HEK293 (cell line): ENCODE measurements around the gene PLXND1.

Experiments used
- CTCF ChIA-PET: fragments of 350-600 bp; formaldehyde crosslinking; extraction: SDS; loops from one replicate; lab custom pipeline; 2021; ENCODE audit warnings: antibody characterized with exemption; lab: Yijun Ruan, JAX
- POLR2A ChIA-PET: fragments of 300-600 bp; formaldehyde crosslinking; extraction: SDS; loops from one replicate; lab custom pipeline; 2020; ENCODE audit warnings: antibody characterized with exemption, inconsistent platforms; lab: Yijun Ruan, JAX
- H3K27ac ChIP-seq: fragments of 200-500 bp; sonication (Bioruptor generic); 2 replicates; pipeline ENCODE4 v1.5.1; 2014; ENCODE audit warnings: low read depth, low read length, control low read depth, inconsistent platforms; ENCODE audit errors: extremely low read depth
- H3K36me3 ChIP-seq, 2 experiments: fragments of 200-500 bp in 1 of 2; sonication (Bioruptor generic) in 1 of 2; 1 replicate in 1 of 2; 2 replicates in 1 of 2; pipeline ENCODE4 v1.5.1; 2014 to 2017; ENCODE audit warnings: inconsistent platforms in 2 of 2, low read length in 2 of 2; ENCODE audit not compliant: control insufficient read depth in 2 of 2, insufficient read depth in 1 of 2
- H3K4me1 ChIP-seq: fragments of 200-500 bp; sonication (Bioruptor generic); 2 replicates; pipeline ENCODE4 v1.5.1; 2014; ENCODE audit warnings: mild to moderate bottlenecking, low read length, inconsistent platforms; ENCODE audit not compliant: control insufficient read depth, insufficient read depth
- H3K4me3 ChIP-seq: 2 replicates; pipeline ENCODE4 v1.5.1; 2011; ENCODE audit warnings: low read depth, mild to moderate bottlenecking, control low read depth, low read length, moderate library complexity
- H3K9me3 ChIP-seq: fragments of 200-500 bp; sonication (Bioruptor generic); 2 replicates; pipeline ENCODE4 v1.5.1; 2014; ENCODE audit warnings: low read depth, low read length, inconsistent platforms; ENCODE audit not compliant: control insufficient read depth, insufficient read depth
- GFI1B ChIP-seq: fragments of 450-650 bp; formaldehyde crosslinking; IDR thresholded peaks from 2 replicates; pipeline ENCODE4 v1.5.1; 2016; ENCODE audit warnings: missing biosample characterization, missing genetic modification characterization
- GLI4 ChIP-seq: fragments of 450-650 bp; formaldehyde crosslinking; IDR thresholded peaks from 2 replicates; pipeline ENCODE4 v1.5.1; 2016; ENCODE audit warnings: missing biosample characterization, missing genetic modification characterization
- ZFHX2 ChIP-seq: fragments of 450-650 bp; formaldehyde crosslinking; conservative IDR thresholded peaks from 2 replicates; pipeline ENCODE4 v1.5.1; 2016; ENCODE audit warnings: missing biosample characterization, missing genetic modification characterization
- ZNF223 ChIP-seq: fragments of 450-650 bp; formaldehyde crosslinking; IDR thresholded peaks from 2 replicates; pipeline ENCODE4 v1.5.1; 2016; ENCODE audit warnings: missing biosample characterization, missing genetic modification characterization
- ZNF423 ChIP-seq: fragments of 450-650 bp; formaldehyde crosslinking; IDR thresholded peaks from 2 replicates; pipeline ENCODE4 v1.5.1; 2016; ENCODE audit warnings: missing biosample characterization, missing genetic modification characterization
- ZNF501 ChIP-seq: fragments of 450-650 bp; formaldehyde crosslinking; IDR thresholded peaks from 2 replicates; pipeline ENCODE4 v1.5.1; 2016; ENCODE audit warnings: missing biosample characterization, missing genetic modification characterization
- ZNF76 ChIP-seq: fragments of 450-650 bp; formaldehyde crosslinking; IDR thresholded peaks from 2 replicates; pipeline ENCODE4; 2016; ENCODE audit warnings: low read depth, missing biosample characterization, missing genetic modification characterization, borderline replicate concordance
- ZSCAN30 ChIP-seq: fragments of 450-650 bp; IDR thresholded peaks from 2 replicates; pipeline ENCODE4 v1.5.1; 2018; ENCODE audit warnings: missing biosample characterization, mild to moderate bottlenecking, missing genetic modification characterization, moderate library complexity
- TF ChIP-seq, protein P1 (sequence below): fragments of 450-650 bp; formaldehyde crosslinking; IDR thresholded peaks from 2 replicates; pipeline ENCODE4 v1.5.1; 2017; ENCODE audit warnings: missing biosample characterization, mild to moderate bottlenecking, missing genetic modification characterization, moderate library complexity
- TF ChIP-seq, protein P2 (sequence below): fragments of 450-650 bp; formaldehyde crosslinking; IDR thresholded peaks from 2 replicates; pipeline ENCODE4 v1.5.1; 2016; ENCODE audit warnings: missing biosample characterization, missing genetic modification characterization
- TF ChIP-seq, protein P3 (sequence below): fragments of 450-650 bp; formaldehyde crosslinking; IDR thresholded peaks from 2 replicates; pipeline ENCODE4 v1.5.1; 2017; ENCODE audit warnings: missing biosample characterization, missing genetic modification characterization
- TF ChIP-seq, protein P4 (sequence below): fragments of 450-650 bp; formaldehyde crosslinking; IDR thresholded peaks from 2 replicates; pipeline ENCODE4 v1.5.1; 2016; ENCODE audit warnings: missing biosample characterization, missing genetic modification characterization
- TF ChIP-seq, protein P5 (sequence below): fragments of 450-650 bp; formaldehyde crosslinking; IDR thresholded peaks from 2 replicates; pipeline ENCODE4 v1.5.1; 2017; ENCODE audit warnings: missing biosample characterization, missing genetic modification characterization
- TF ChIP-seq, protein P6 (sequence below): fragments of 450-650 bp; formaldehyde crosslinking; IDR thresholded peaks from 2 replicates; pipeline ENCODE4 v1.5.1; 2016; ENCODE audit warnings: missing biosample characterization, missing genetic modification characterization, borderline replicate concordance
- TF ChIP-seq, protein P7 (sequence below): fragments of 450-650 bp; formaldehyde crosslinking; optimal IDR thresholded peaks from 2 replicates; pipeline ENCODE3; 2016; ENCODE audit warnings: missing biosample characterization, mild to moderate bottlenecking, missing genetic modification characterization
- TF ChIP-seq, protein P8 (sequence below): fragments of 450-650 bp; formaldehyde crosslinking; IDR thresholded peaks from 2 replicates; pipeline ENCODE4 v1.5.0; 2017; ENCODE audit warnings: missing biosample characterization, missing genetic modification characterization, borderline replicate concordance

The PLXND1 gene

DNA sequence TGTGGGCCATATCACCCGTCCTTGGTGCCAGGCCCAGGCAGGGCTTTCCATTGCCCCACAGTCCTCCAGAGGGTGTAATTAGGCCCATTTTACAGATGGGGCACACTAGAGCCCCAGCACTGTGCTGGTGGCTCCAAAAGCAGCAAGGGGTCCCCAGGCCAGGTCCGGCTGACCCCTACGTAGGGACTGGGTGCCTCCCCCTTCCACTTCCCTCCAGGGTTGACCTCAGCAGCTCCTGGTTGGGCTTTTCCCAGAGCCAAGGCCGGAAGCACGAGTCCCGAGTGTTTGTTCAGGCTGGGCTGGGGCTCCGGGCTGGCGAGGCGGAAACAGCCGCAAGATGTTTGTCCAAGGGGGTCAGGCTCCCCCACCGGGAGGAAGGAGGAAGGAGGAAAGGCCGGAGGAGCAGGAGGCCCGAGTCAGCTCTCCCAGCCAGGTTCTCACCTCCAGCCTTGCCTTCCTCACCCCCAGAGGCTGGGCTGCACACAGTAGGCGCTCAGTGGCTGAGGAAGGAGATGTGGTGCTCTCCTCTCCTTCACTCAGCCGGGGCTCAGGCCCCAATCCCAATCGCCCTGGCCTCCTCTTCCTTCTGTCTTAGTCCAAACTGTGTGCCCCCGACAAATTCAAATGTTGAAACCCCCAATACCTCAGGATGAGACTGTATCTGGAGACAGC is 17.1 kb upstream of the PLXND1 start:
- no peaks in the 10 kb centered on the region for H3K36me3 ChIP-seq
- POLR2A ChIA-PET, result no interaction called here
- no peaks in the 10 kb centered on the region for H3K9me3 ChIP-seq
- no peak for TF ChIP-seq ZFHX2 (tag by site-specific recombination)
- TF ChIP-seq, protein P1, sequence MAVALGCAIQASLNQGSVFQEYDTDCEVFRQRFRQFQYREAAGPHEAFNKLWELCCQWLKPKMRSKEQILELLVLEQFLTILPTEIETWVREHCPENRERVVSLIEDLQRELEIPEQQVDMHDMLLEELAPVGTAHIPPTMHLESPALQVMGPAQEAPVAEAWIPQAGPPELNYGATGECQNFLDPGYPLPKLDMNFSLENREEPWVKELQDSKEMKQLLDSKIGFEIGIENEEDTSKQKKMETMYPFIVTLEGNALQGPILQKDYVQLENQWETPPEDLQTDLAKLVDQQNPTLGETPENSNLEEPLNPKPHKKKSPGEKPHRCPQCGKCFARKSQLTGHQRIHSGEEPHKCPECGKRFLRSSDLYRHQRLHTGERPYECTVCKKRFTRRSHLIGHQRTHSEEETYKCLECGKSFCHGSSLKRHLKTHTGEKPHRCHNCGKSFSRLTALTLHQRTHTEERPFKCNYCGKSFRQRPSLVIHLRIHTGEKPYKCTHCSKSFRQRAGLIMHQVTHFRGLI, result peak; percentile 79
- TF ChIP-seq, all 188 proteins: peak for 1
- no peak overlapping the region for H3K4me3 ChIP-seq
- CTCF ChIA-PET, result interaction anchor here (0.6 kb wide), 1 partner anchor 295 kb away, joined by 4 read pairs; no protein-coding TSS in a partner anchor
- H3K27ac ChIP-seq, result no peak overlapping the region
- peaks cover 3% of the 10 kb centered on the region; the same call in 1 of the 2 replicates for H3K4me1 ChIP-seq

DNA sequence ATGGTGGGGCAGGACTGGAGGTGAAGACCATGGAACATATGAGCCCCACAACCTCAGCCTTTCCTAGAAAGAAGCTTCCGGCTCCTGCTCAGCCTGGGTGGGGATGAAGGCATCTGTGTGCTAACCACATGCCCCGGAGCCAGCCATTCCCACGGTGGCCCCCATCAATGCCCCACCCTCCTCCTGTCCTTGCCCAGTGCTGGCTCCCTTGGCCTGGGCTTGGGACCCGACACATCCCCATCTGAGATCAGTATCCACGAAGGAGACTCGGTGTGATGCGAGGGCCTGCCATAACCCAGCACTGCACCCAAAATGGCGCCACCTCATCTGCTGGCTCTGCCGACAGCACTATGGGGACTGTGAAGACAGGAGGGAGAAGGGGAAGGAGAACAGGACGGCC is 16.5 kb upstream of the PLXND1 start:
- Histone ChIP-seq H3K27ac (no peak overlapping the region), H3K9me3 (no peaks in the 10 kb centered on the region), H3K4me3 (no peak overlapping the region), H3K4me1 (peaks cover 3% of the 10 kb centered on the region; the same call in 1 of the 2 replicates), H3K36me3 (no peaks in the 10 kb centered on the region)
- ChIA-PET POLR2A (no interaction called here), CTCF (interaction anchor here (0.6 kb wide), 2 partner anchors 224 to 294 kb away, joined by 3 to 4 read pairs; no protein-coding TSS in a partner anchor)
- TF ChIP-seq GLI4 (tag by site-specific recombination) (no peak), GFI1B (tag by site-specific recombination) (no peak), ZNF423 (tag by site-specific recombination) (no peak), ZSCAN30 (tag by site-specific recombination) (no peak), ZNF76 (tag by site-specific recombination) (no peak), ZNF223 (tag by site-specific recombination) (no peak), ZNF501 (tag by site-specific recombination) (no peak)
- TF ChIP-seq, protein P2, sequence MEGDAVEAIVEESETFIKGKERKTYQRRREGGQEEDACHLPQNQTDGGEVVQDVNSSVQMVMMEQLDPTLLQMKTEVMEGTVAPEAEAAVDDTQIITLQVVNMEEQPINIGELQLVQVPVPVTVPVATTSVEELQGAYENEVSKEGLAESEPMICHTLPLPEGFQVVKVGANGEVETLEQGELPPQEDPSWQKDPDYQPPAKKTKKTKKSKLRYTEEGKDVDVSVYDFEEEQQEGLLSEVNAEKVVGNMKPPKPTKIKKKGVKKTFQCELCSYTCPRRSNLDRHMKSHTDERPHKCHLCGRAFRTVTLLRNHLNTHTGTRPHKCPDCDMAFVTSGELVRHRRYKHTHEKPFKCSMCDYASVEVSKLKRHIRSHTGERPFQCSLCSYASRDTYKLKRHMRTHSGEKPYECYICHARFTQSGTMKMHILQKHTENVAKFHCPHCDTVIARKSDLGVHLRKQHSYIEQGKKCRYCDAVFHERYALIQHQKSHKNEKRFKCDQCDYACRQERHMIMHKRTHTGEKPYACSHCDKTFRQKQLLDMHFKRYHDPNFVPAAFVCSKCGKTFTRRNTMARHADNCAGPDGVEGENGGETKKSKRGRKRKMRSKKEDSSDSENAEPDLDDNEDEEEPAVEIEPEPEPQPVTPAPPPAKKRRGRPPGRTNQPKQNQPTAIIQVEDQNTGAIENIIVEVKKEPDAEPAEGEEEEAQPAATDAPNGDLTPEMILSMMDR (tag by site-specific recombination), result no peak
- TF ChIP-seq, protein P3, sequence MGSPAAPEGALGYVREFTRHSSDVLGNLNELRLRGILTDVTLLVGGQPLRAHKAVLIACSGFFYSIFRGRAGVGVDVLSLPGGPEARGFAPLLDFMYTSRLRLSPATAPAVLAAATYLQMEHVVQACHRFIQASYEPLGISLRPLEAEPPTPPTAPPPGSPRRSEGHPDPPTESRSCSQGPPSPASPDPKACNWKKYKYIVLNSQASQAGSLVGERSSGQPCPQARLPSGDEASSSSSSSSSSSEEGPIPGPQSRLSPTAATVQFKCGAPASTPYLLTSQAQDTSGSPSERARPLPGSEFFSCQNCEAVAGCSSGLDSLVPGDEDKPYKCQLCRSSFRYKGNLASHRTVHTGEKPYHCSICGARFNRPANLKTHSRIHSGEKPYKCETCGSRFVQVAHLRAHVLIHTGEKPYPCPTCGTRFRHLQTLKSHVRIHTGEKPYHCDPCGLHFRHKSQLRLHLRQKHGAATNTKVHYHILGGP (tag by site-specific recombination), result no peak
- TF ChIP-seq, protein P4, sequence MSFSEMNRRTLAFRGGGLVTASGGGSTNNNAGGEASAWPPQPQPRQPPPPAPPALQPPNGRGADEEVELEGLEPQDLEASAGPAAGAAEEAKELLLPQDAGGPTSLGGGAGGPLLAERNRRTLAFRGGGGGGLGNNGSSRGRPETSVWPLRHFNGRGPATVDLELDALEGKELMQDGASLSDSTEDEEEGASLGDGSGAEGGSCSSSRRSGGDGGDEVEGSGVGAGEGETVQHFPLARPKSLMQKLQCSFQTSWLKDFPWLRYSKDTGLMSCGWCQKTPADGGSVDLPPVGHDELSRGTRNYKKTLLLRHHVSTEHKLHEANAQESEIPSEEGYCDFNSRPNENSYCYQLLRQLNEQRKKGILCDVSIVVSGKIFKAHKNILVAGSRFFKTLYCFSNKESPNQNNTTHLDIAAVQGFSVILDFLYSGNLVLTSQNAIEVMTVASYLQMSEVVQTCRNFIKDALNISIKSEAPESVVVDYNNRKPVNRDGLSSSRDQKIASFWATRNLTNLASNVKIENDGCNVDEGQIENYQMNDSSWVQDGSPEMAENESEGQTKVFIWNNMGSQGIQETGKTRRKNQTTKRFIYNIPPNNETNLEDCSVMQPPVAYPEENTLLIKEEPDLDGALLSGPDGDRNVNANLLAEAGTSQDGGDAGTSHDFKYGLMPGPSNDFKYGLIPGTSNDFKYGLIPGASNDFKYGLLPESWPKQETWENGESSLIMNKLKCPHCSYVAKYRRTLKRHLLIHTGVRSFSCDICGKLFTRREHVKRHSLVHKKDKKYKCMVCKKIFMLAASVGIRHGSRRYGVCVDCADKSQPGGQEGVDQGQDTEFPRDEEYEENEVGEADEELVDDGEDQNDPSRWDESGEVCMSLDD (tag by site-specific recombination), result no peak
- TF ChIP-seq, protein P5, sequence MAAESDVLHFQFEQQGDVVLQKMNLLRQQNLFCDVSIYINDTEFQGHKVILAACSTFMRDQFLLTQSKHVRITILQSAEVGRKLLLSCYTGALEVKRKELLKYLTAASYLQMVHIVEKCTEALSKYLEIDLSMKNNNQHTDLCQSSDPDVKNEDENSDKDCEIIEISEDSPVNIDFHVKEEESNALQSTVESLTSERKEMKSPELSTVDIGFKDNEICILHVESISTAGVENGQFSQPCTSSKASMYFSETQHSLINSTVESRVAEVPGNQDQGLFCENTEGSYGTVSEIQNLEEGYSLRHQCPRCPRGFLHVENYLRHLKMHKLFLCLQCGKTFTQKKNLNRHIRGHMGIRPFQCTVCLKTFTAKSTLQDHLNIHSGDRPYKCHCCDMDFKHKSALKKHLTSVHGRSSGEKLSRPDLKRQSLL (tag by site-specific recombination), result no peak
- TF ChIP-seq, protein P6, sequence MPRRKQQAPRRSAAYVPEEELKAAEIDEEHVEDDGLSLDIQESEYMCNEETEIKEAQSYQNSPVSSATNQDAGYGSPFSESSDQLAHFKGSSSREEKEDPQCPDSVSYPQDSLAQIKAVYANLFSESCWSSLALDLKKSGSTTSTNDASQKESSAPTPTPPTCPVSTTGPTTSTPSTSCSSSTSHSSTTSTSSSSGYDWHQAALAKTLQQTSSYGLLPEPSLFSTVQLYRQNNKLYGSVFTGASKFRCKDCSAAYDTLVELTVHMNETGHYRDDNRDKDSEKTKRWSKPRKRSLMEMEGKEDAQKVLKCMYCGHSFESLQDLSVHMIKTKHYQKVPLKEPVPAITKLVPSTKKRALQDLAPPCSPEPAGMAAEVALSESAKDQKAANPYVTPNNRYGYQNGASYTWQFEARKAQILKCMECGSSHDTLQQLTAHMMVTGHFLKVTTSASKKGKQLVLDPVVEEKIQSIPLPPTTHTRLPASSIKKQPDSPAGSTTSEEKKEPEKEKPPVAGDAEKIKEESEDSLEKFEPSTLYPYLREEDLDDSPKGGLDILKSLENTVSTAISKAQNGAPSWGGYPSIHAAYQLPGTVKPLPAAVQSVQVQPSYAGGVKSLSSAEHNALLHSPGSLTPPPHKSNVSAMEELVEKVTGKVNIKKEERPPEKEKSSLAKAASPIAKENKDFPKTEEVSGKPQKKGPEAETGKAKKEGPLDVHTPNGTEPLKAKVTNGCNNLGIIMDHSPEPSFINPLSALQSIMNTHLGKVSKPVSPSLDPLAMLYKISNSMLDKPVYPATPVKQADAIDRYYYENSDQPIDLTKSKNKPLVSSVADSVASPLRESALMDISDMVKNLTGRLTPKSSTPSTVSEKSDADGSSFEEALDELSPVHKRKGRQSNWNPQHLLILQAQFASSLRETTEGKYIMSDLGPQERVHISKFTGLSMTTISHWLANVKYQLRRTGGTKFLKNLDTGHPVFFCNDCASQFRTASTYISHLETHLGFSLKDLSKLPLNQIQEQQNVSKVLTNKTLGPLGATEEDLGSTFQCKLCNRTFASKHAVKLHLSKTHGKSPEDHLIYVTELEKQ (tag by site-specific recombination), result no peak
- TF ChIP-seq, protein P7, sequence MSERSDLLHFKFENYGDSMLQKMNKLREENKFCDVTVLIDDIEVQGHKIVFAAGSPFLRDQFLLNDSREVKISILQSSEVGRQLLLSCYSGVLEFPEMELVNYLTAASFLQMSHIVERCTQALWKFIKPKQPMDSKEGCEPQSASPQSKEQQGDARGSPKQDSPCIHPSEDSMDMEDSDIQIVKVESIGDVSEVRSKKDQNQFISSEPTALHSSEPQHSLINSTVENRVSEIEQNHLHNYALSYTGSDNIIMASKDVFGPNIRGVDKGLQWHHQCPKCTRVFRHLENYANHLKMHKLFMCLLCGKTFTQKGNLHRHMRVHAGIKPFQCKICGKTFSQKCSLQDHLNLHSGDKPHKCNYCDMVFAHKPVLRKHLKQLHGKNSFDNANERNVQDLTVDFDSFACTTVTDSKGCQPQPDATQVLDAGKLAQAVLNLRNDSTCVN, result no peak
- TF ChIP-seq, protein P8, sequence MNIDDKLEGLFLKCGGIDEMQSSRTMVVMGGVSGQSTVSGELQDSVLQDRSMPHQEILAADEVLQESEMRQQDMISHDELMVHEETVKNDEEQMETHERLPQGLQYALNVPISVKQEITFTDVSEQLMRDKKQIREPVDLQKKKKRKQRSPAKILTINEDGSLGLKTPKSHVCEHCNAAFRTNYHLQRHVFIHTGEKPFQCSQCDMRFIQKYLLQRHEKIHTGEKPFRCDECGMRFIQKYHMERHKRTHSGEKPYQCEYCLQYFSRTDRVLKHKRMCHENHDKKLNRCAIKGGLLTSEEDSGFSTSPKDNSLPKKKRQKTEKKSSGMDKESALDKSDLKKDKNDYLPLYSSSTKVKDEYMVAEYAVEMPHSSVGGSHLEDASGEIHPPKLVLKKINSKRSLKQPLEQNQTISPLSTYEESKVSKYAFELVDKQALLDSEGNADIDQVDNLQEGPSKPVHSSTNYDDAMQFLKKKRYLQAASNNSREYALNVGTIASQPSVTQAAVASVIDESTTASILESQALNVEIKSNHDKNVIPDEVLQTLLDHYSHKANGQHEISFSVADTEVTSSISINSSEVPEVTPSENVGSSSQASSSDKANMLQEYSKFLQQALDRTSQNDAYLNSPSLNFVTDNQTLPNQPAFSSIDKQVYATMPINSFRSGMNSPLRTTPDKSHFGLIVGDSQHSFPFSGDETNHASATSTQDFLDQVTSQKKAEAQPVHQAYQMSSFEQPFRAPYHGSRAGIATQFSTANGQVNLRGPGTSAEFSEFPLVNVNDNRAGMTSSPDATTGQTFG (tag by site-specific recombination), result no peak
